MCF 10A (cell line): ENCODE data around the gene CCT5. TPM values are rescaled to one million over a fixed set of nuclear protein-coding genes. Genes with fewer than 3 reads are reported as not detected.
A peak's percentile ranks its signal among the peaks of the same experiment; 100 is the strongest.
"Not testable (repeated sequence)": the region's sequence is repeated elsewhere in the genome, so short reads cannot be mapped to it uniquely, and the experiment has no call there.

ENCODE experiments used
- BruUV-seq: library from RNA; stranded (reverse); fragments of 400-500 nt; replicated peaks from 2 replicates; lab custom pipeline; 2021; lab: Mats Ljungman, UMichigan
- CTCF ChIA-PET: fragments of 300-600 bp; sonication (Branson Sonifier 250); formaldehyde crosslinking; extraction: SDS; loops from one replicate; lab custom pipeline; 2021; ENCODE audit warnings: antibody characterized with exemption, inconsistent platforms; lab: Yijun Ruan, JAX
- POLR2A ChIA-PET: fragments of 300-600, 350-650 bp; sonication (Branson Sonifier 250); formaldehyde crosslinking; extraction: SDS; loops from one replicate; lab custom pipeline; 2020; ENCODE audit warnings: antibody characterized with exemption, inconsistent platforms; lab: Yijun Ruan, JAX
- DNase-seq: peaks from one replicate; pipeline ENCODE4 v3.0.0-alpha.2; 2018; ENCODE audit not compliant: unreplicated experiment
- H3K27ac Mint-ChIP-seq: one replicate; pipeline ENCODE4 v1.8.0; 2022; ENCODE audit warnings: mild to moderate bottlenecking, low read depth, mixed read lengths; ENCODE audit not compliant: unreplicated experiment
- H3K27me3 Mint-ChIP-seq: one replicate; pipeline ENCODE4 v1.8.0; 2022; ENCODE audit warnings: mixed read lengths; ENCODE audit not compliant: insufficient read depth, unreplicated experiment
- H3K36me3 Mint-ChIP-seq: one replicate; pipeline ENCODE4 v1.8.0; 2022; ENCODE audit warnings: mild to moderate bottlenecking, moderate library complexity, mixed read lengths; ENCODE audit not compliant: insufficient read depth, unreplicated experiment
- H3K4me1 Mint-ChIP-seq: one replicate; pipeline ENCODE4 v1.8.0; 2022; ENCODE audit warnings: mixed read lengths; ENCODE audit not compliant: insufficient read depth, unreplicated experiment
- H3K4me3 Mint-ChIP-seq: one replicate; pipeline ENCODE4 v1.8.0; 2022; ENCODE audit warnings: mild to moderate bottlenecking, moderate library complexity, mixed read lengths; ENCODE audit not compliant: unreplicated experiment
- H3K9me3 Mint-ChIP-seq: one replicate; pipeline ENCODE4 v1.8.0; 2022; ENCODE audit warnings: mixed read lengths; ENCODE audit not compliant: unreplicated experiment
- intact Hi-C: fragments of 100-400 bp; cut with micrococcal nuclease; formaldehyde crosslinking; loops from 2 replicates; pipeline ENCODE4 v1.14.1; 2022
- total RNA-seq: library from RNA; stranded (reverse); gene quantifications from 2 replicates; pipeline ENCODE4 v1.2.3, GENCODE V29; 2022
- TF ChIP-seq, protein P1 (sequence below): fragments of 200-600 bp; IDR thresholded peaks from one replicate; pipeline ENCODE4 v1.8.0; 2022; ENCODE audit warnings: antibody characterized with exemption, mild to moderate bottlenecking; ENCODE audit not compliant: unreplicated experiment

Gene CCT5
- total RNA-seq, 1 experiment from 2014 or later: 322 TPM

DNA sequence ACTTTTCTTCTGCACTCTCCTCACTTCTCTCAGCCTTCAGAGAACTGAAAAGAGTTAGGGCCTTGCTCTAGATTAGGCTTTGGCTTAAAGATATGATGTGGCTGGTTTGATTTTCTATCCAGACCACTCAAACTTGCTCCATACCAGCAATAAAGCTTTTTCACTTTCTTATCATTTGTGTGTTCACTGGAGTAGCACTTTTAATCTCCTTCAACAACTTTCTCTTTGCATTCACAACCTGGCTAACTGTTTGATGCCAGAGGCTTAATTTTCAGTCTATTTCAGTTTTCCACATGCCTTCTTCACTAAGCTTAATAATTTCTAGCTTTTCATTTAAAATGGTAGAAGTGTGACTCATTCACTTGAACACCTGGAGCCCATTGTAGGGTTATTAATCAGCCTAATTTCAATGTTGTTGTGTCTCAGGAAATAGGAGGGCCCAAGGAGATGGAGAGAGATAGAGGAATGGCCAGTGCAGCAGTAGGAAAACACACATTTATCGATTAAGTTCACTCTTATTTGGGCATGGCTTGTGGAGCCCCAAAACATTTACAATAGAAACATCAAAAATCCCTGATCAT is 6.3 kb upstream of the CCT5 start:
- TF ChIP-seq, protein P1, sequence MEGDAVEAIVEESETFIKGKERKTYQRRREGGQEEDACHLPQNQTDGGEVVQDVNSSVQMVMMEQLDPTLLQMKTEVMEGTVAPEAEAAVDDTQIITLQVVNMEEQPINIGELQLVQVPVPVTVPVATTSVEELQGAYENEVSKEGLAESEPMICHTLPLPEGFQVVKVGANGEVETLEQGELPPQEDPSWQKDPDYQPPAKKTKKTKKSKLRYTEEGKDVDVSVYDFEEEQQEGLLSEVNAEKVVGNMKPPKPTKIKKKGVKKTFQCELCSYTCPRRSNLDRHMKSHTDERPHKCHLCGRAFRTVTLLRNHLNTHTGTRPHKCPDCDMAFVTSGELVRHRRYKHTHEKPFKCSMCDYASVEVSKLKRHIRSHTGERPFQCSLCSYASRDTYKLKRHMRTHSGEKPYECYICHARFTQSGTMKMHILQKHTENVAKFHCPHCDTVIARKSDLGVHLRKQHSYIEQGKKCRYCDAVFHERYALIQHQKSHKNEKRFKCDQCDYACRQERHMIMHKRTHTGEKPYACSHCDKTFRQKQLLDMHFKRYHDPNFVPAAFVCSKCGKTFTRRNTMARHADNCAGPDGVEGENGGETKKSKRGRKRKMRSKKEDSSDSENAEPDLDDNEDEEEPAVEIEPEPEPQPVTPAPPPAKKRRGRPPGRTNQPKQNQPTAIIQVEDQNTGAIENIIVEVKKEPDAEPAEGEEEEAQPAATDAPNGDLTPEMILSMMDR: no peak
- Mint-ChIP-seq H3K36me3 (peaks cover 9% of the 10 kb centered on the region), H3K27ac (no peak overlapping the region), H3K4me3 (no peak overlapping the region), H3K27me3 (no peaks in the 10 kb centered on the region), H3K9me3 (no peaks in the 10 kb centered on the region), H3K4me1 (peaks cover 21% of the 10 kb centered on the region)
- DNase-seq: no peak
- CTCF ChIA-PET: no interaction called here
- intact Hi-C loops: no loop called here
- no TSS peak for BruUV-seq
- POLR2A ChIA-PET: no interaction called here

DNA sequence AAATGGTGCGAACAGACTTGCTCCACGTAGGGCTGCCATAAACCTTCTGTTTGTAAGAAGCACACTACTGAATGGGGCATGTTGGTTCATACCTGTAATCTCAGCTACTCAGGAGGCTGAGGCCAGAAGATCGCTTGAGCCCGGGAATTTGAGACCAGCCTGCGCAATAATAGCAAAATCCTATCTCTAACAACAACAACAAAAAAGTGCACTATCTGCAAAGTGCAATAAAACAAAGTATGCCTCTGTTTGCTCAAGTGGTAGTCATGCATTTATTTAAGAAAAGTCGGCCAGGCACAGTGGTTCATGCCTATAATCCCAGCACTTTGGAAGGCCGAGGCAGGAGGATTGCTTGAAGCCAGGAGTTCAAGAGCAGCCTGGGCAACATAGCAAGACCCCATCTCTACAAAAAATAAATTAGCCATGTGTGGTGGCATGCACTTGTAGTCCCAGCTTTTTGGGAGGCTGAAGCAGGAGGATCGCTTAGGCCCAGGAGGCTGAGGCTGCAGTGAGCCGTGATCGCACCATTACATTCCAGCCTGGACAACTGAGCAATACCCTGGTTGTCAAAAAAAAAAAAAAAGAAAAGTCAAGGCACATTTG is 5.6 kb upstream of the CCT5 start:
- TF ChIP-seq, protein P1: no peak
- H3K4me3 Mint-ChIP-seq: no peak overlapping the region
- H3K9me3 Mint-ChIP-seq: no peaks in the 10 kb centered on the region
- no TSS peak for BruUV-seq
- CTCF ChIA-PET: no interaction called here
- peaks cover 7% of the 10 kb centered on the region for H3K36me3 Mint-ChIP-seq
- no peaks in the 10 kb centered on the region for H3K27me3 Mint-ChIP-seq
- intact Hi-C loops: no loop called here
- H3K27ac Mint-ChIP-seq: no peak overlapping the region
- H3K4me1 Mint-ChIP-seq: peaks cover 23% of the 10 kb centered on the region
- no peak for DNase-seq
- POLR2A ChIA-PET: no interaction called here

DNA sequence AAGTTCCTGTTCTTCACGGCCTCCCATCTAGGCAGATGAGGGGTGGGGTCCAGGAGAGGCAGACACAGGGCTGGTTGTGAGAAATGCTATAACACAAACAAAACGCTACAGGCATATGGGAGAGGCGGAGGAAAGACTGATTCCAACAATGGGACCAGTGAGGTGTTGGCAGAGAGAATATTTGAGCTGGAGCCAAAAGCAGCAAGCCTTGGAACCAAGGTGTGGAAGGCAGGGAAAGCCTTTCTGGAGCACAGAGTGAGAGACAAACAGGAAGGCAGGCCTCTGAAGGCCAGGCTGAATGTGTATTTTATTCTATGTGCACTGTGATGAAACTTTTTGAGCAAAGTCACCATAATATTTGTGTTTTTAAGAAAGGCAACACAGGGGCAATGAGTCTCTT is 3.3 kb upstream of the CCT5 start:
- no peaks in the 10 kb centered on the region for H3K27me3 Mint-ChIP-seq
- H3K4me3 Mint-ChIP-seq: no peak overlapping the region
- TF ChIP-seq, protein P1: no peak
- peaks cover 30% of the 10 kb centered on the region for H3K4me1 Mint-ChIP-seq
- H3K27ac Mint-ChIP-seq: peak overlapping the region; percentile 57
- peaks cover 19% of the 10 kb centered on the region for H3K36me3 Mint-ChIP-seq
- ChIA-PET CTCF (interaction anchor here (0.6 to 0.7 kb wide), 2 partner anchors 360 to 1974 kb away, joined by 3 read pairs; no protein-coding TSS in a partner anchor), POLR2A (interaction anchor here (0.8 to 1.4 kb wide), 3 partner anchors 9 to 108 kb away, joined by 4 to 8 read pairs (median 6); partner anchors contain the start of gene MARCHF6)
- H3K9me3 Mint-ChIP-seq: no peaks in the 10 kb centered on the region
- intact Hi-C loops: no loop called here
- no TSS peak for BruUV-seq
- DNase-seq: peak; percentile 59

DNA sequence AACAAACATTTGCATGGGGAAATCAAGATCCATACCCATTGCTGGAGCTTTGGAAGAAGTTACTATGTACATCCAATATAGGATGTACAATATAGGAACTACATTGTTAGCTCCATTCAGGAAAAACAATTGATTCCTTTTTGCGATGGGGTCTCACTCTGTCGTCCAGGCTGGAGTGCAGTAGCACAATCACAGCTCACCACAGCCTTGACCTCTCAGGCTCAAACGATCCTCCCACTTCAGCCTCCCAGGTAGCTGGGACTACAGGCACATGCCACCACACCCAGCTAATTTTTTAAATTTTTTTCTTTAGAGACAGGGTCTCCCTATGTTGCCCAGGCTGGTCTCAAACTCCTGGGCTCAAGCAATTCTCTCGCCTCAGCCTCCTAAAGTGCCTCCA is 2.9 kb upstream of the CCT5 start:
- H3K27me3 Mint-ChIP-seq, DNase-seq, H3K9me3 Mint-ChIP-seq, H3K4me3 Mint-ChIP-seq, BruUV-seq, intact Hi-C loops: not testable (repeated sequence)
- Mint-ChIP-seq H3K27ac (peak overlapping the region; percentile 57), H3K4me1 (peaks cover 30% of the 10 kb centered on the region), H3K36me3 (peaks cover 20% of the 10 kb centered on the region)
- ChIA-PET CTCF (interaction anchor here (0.6 to 0.7 kb wide), 2 partner anchors 359 to 1974 kb away, joined by 3 read pairs; no protein-coding TSS in a partner anchor), POLR2A (interaction anchor here (0.8 to 1.4 kb wide), 3 partner anchors 9 to 108 kb away, joined by 4 to 8 read pairs (median 6); partner anchors contain the start of gene MARCHF6)
